ENCODE data around the gene TANGO2. TPM values are rescaled to one million over a fixed set of nuclear protein-coding genes. Genes with fewer than 3 reads are reported as not detected.
A peak's percentile ranks its signal among the peaks of the same experiment; 100 is the strongest.

The TANGO2 gene
- total and polyA plus RNA-seq, 9 of the 15 experiments (the other 6 are each of a cell fraction or from before 2014, with no cell fraction given), result 15.5 to 94.9 (median 70.1) TPM

DNA sequence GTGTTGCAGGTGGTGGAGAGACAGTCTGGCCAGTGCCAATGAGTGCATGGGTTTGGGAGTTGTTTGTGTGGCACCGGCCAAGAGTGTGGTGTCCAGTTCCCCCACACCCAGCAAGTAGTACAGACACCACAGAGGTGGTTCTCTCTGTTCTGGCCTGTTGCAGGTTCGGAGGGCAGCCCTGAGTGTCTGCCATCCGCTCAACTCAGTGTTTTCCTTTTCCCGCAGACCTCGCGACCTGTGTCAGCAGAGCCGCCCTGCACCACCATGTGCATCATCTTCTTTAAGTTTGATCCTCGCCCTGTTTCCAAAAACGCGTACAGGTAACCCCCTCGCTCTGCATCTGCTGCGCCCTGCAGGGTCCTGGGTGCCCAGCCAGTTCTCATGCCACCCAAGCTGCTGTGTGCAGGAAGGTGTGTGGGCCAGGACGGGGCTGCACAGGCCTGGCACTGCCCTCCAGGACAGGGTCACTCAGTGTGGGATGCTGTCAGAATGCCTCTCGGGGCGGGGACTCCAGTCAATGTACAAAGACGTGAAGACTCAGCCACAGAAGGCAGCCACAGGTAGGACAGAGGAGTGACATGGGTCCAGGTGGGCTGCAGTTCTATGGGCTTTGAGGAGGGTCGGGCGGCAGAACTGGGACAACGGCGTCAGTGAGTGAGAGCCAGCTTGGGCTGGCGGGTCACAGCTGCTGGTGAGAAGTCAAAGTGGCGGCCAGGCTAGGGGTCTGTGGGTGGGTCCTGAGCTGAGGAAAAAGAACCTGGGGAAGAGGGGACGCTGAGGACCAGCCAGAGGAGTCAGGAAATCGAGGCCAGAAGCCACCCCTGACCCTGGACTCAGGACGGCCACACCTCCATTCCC is 15.9 kb downstream of the TANGO2 start:
- H3K36me3 ChIP-seq (ENCODE audit: control insufficient read depth, insufficient read depth, low read length), result peaks cover 78% of the 10 kb centered on the region; the same call in 2 of the 3 replicates
- in situ Hi-C loops (cut with MboI), result no loop called here
- TF ChIP-seq MYNN (IDR thresholded peaks at IDR 0.05) (no peak), MYNN (CRISPR knock-in tag; IDR thresholded peaks at IDR 0.05) (peak; percentile 52; the same call in 1 of the 2 replicates), SRSF3 (IDR thresholded peaks at IDR 0.05; ENCODE audit: insufficient read depth, low read length) (0 out of 2 replicates have a peak, but pooled peaks have one; percentile 28), MYBL2 (IDR thresholded peaks at IDR 0.05; ENCODE audit: low read depth) (no peak), MYBL2 (CRISPR knock-in tag; IDR thresholded peaks at IDR 0.05; ENCODE audit: borderline replicate concordance) (no peak), HMGXB4 (CRISPR knock-in tag; IDR thresholded peaks at IDR 0.05) (0 out of 2 replicates have a peak, but pooled peaks have one; percentile 9)
- TF ChIP-seq, protein P1, sequence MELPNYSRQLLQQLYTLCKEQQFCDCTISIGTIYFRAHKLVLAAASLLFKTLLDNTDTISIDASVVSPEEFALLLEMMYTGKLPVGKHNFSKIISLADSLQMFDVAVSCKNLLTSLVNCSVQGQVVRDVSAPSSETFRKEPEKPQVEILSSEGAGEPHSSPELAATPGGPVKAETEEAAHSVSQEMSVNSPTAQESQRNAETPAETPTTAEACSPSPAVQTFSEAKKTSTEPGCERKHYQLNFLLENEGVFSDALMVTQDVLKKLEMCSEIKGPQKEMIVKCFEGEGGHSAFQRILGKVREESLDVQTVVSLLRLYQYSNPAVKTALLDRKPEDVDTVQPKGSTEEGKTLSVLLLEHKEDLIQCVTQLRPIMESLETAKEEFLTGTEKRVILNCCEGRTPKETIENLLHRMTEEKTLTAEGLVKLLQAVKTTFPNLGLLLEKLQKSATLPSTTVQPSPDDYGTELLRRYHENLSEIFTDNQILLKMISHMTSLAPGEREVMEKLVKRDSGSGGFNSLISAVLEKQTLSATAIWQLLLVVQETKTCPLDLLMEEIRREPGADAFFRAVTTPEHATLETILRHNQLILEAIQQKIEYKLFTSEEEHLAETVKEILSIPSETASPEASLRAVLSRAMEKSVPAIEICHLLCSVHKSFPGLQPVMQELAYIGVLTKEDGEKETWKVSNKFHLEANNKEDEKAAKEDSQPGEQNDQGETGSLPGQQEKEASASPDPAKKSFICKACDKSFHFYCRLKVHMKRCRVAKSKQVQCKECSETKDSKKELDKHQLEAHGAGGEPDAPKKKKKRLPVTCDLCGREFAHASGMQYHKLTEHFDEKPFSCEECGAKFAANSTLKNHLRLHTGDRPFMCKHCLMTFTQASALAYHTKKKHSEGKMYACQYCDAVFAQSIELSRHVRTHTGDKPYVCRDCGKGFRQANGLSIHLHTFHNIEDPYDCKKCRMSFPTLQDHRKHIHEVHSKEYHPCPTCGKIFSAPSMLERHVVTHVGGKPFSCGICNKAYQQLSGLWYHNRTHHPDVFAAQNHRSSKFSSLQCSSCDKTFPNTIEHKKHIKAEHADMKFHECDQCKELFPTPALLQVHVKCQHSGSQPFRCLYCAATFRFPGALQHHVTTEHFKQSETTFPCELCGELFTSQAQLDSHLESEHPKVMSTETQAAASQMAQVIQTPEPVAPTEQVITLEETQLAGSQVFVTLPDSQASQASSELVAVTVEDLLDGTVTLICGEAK (IDR thresholded peaks at IDR 0.05), result no peak
- TF ChIP-seq, protein P1 (CRISPR knock-in tag; IDR thresholded peaks at IDR 0.05), result 0 out of 2 replicates have a peak, but pooled peaks have one; percentile 26

More for the DNA sequence above, 15.9 kb downstream of the TANGO2 start:
- FAIRE-seq (no peak), DNase-seq (ENCODE audit: extremely low read depth in 1 of 4, low spot score in 3 of 4) (no peak), ATAC-seq (no peak)
- Histone ChIP-seq H2AFZ (ENCODE audit: low read depth, low read length) (no peak overlapping the region), H3K9ac (ENCODE audit: insufficient read depth in 1 of 2, low read depth in 2 of 2, low read length in 2 of 2) (peak overlapping the region in 1 of 2 experiments; percentile 66; a peak in 2 of 4 replicates), H3K79me2 (ENCODE audit: control insufficient read depth, insufficient read depth, low read length) (peaks cover 41% of the 10 kb centered on the region), H3K9me1 (ENCODE audit: control insufficient read depth, insufficient read depth, low read length) (peaks cover 16% of the 10 kb centered on the region), H3K4me1 (replicated peaks in 1 of 2; ENCODE audit: control insufficient read depth in 2 of 2, insufficient read depth in 2 of 2, low read length in 2 of 2) (peaks cover 11 to 57% of the 10 kb centered on the region in 2 experiments; a peak in 4 of 5 replicates), H4K20me1 (replicated peaks; ENCODE audit: control insufficient read depth, insufficient read depth, low read length) (peaks cover 58% of the 10 kb centered on the region), H3K9me3 (replicated peaks; ENCODE audit: control insufficient read depth, insufficient read depth, low read depth, low read length) (no peaks in the 10 kb centered on the region), H3K4me3 (no peak overlapping the region), H3K4me2 (ENCODE audit: insufficient read depth, low read length) (no peak overlapping the region), H3K27ac (ENCODE audit: extremely low read depth, low read depth, low read length) (no peak overlapping the region), H3K27me3 (ENCODE audit: control insufficient read depth in 2 of 2, insufficient read depth in 2 of 2, low read length in 2 of 2) (no peaks in the 10 kb centered on the region)
- CTCF ChIA-PET (ENCODE audit: low intra/inter-chr PET ratio), result no interaction called here
- POLR2A ChIA-PET, result interaction anchor here (0.6 to 3.5 kb wide), 11 partner anchors 11 to 1001 kb away, joined by 3 to 30 read pairs (median 5); partner anchors contain the start of gene TRMT2A
- 93% methylated on average over 25 of the region's 25 CpGs for WGBS (ENCODE audit: insufficient coverage, low coverage, missing lambda C conversion rate)
- intact Hi-C loops (cut with micrococcal nuclease), result no loop called here
- no TSS peak for BruUV-seq (replicated peaks)

Data from K562 (cell line).